ENCODE data around the gene ATP2B2.

ATP2B2 gene

DNA sequence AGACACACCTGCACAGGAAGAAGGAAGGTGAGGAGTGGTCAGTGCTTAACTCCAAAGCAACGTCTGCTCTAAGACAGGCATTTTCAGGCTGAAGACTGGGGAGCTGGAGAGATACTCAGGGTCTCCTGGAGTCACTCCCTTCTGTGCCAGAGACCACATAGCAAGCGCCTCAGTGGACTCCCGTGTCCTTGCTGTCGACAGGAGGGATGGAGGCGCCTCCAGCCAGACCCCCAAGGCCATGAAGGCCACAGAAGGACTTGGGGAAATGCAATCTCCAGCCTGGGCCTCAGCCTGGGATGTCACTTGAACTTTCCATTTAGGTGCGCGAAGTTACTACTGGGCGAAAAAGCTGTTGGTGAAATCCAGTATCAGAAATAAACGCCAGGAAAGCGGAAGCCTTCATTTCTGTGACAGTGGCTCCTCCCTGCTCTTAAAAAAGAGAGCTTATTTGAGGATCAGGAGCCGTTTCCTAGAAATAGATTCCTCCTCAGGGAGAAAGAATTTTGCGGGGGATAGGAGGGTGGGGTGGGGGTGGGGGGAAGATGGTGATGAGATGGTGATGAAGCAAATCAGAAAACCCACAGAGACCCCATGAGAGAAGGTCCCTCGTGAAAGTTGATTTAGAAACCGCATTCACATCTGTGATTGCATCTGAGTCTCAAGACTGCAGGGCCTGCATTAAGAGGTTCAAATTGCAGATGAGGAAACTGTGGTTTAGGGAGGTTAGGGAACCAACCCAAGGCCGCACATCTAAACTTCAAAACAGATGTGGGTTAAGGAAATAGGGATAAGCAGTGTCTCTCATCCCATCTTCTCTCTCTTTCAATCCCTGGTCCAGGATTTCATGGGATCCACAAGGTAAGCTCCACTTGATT, 78.8 kb downstream of the ATP2B2 start:
- no peak for ATAC-seq

DNA sequence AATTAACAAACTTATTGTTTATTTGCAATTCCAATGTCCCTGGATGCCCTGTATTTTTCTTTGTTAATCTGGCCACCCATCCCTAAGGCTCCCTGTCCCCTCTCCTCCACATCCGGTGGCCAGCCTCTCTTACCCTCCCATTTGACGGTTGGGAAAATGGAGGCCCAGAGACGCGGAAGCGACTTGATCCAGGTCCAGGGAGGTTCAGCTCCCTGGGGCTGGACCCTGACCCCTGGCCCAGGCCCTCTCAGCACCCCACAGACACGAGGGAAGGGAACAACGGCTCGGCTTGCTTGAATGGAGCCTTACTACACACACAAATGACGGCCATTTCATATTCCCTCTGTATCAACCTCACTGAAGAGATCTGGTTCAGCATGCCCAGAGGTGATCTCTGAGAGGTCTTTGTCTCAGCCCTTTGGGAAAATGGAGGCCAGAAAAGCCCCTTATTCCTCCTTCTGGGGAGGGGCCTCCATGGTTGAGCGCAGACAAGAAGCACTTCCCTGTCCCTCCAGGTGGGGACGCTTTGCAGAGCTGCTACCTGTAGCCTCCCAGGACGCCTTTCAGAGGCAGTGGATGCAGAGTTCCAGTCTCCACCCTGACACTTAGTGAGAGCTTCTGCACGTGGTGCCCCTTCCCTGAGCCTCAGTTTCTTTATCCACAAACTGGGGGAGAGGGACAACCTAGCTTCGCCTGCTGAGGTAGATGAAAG, 82.1 kb downstream of the ATP2B2 start:
- no peak for ATAC-seq

DNA sequence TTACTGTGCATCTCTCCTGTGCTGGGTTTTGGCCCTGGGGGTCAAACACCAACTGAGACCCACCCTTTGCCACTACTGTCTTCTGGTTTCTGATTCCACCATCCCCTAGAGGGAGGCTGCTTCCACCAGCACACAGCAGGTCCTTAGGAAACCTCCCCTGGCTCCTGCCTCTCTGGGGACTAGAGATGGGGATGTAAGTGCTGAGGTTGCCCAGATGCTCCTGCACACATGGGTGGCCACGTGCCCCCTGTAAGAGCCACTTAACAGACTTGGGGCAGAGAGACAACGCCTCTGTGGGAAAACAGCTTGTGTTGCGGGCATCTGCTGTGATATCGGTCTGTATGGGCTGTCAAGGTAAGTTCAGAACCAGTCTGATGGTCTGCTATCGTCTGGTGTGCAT, 83.4 kb downstream of the ATP2B2 start:
- no peak for ATAC-seq

DNA sequence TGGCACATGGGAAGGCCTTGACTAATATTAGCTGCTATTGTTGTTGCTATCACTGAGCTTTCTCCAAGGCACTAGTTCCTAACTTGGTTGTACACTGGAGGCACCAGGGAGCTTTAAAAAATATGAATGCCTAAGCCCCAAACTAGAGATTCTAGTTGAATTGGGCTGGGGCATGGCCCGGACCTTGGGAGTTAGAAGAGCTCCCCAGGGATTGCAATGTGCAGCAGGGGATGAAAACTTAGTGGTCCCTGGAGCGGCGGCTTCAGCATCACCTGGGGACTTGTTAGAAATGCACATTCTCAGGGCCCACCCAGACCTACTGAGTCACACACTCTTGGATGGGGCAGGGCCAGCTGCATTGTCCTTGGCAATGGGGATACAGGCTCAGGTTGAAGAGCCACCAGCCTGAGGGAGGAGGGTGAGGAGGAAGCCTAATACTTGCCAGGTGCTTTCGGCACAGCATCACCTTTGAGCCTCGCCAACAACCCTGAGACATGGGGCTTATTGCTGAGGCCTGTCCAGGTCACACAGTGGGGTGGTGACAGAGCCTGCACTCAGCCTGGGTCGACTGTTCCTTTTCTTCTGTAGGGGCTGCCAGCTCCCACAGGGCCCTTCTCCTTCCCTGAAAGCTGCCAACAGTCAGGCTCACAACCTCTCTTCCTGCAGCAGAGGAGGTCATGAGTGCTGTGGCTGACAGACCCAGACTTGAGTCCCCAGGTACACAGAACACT, 84.5 kb downstream of the ATP2B2 start:
- no peak for ATAC-seq

DNA sequence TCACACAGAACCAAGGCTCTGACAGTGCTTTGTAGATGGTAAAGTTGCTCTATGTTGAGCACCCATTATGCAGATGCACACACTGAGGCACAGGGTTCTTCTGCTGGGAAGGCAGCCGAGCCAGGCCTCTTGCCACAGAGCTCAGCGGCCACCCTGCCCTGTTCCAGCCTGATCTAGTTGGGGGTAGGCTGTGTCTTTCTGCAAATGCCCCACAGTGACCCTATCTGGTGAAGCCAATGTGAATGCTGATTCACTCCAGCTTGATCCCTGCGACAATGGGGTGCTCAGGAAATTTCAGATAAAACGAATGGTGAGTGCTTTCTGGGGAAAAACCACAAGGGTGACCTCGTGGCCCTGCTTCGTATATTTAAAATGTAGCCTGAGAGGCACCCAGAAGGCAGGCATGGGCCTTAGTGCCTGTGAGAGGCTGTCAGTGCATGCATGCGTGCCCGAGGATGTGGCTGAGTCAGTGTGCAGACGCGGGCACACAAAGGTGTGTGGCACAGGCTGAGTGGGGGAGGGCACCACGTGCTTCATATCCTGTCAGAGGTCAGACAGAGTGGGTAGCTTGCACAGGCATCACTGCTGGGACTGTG, 85.7 kb downstream of the ATP2B2 start:
- ATAC-seq, result peak; percentile 86 to 93

DNA sequence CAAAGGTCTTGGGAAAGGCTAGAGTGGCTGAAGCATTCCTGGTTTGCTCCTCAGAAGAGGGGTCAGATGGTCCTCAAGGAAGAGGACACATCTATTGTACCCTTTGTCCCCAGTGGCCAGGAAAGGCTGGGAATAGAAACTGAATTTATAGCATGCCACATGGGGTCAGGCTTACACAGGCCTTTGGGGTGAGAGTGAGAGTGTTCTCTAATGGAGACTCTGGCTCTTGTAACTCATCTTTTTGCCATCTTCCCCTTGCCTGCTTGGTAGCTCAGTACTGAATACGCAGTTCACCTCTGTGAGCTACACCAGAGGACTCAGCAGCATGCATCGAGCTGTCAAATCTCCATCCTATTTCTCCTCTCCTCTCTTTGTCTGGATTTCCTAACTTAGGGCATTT, 87.5 kb downstream of the ATP2B2 start:
- ATAC-seq, result no peak

DNA sequence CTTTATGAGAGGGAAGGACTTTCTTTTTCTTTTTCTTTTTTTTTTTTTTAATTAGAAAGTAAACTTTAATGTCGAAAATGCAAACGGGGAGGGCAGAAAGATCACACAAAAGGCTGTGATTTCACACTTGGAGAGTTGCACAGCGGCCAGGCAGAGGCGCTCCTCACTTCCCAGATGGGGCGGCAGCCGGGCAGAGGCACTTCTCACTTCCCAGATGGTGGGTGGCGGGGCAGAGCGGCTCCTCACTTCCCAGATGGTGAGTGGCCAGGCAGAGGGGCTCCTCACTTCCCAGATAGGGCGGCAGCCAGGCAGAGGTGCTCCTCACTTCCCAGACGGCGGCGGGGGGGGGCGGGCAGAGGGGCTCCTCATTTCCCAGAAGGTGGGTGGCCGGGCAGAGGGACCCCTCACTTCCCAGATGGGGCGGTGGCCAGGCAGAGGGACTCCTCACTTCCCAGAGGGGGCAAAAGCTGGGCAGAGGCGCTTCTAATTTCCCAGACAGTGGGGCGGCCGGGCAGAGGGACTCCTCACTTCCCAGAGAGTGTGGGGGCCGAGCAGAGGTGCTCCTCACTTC, 88.6 kb downstream of the ATP2B2 start:
- ATAC-seq, result no peak

DNA sequence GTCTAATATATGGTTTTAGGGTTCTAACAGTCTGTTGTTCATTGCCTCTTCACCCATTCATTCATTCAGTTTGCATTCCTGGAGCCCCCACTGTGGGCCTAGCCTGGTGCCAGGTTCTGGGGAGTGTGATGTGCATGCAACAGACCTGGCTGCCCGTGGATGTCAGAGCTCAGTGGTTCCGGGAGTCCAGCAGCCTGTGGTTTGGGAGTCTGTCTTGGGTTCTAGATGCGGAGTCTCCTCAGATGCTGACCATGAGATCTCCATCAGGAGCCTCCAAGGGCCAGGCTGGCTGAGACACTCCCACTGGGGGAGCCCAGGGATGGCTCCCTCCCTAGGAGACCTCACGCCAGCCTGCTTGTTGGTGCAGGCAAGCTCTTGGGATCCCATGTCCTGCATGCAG, 92.3 kb downstream of the ATP2B2 start:
- ATAC-seq, result no peak

DNA sequence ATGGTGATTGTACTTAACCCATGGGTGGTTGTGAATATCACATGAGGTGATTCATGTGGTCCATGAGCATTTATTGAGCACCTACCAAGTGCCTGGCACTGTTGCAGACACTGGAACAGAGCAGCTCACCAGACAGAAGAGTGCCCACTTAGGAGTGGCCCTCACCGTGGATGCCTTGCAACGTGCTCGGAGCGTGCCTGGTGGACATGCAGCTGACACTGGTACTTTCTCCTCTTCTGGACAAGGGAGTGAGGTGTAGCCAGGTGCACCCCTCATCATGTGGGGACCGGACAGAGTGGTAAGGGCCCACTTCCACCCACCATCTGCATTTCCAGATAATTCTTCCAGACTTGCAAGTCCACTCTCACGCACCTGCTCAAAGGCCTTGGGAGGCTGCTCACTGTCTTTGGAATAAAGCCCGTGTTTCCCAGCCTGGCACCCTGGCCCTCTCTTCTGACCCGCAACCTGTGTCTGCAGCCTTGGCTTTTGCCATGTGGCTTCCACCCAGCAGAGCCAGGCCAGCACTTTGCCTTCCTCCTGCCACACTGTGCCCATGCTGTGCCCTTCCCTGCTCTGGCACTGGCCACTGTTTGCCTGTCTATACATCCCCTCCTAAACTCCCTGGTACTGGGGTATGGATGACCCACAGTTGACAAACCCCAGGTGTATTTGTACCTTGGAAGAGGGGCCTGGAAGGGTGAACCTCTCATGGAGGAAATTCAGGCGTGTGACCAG, 93.6 kb downstream of the ATP2B2 start:
- ATAC-seq, result no peak

DNA sequence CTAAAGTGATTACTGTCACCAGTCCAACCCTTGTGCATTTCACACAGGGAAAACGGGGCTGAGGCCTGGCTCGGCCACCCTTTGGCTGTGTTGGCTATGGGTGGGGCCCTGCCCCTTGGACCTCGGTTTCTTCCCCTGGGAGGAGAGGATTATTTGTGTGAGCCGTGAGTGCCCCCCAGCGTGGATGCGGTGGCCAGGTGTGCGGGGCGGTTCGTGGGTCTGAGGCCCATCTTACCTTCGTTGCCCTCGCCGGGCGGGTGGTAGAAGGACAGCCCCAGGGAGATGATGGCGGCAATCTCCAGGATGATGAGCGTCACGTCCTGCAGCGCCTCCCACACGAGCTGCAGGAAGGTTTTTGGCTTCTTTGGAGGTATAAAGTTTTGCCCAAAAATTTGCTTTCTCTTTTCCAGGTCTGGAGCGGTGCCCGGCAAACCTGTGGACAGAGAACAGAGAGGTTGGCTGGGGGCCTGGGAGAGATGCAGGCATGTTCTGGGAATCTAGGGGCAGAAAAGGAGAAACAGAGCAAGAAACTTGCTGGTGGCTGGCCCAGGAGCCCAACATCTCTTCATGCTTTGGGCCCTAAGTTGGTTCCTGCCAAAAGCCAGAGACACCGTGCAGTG, 94.9 kb downstream of the ATP2B2 start:
- no peak for ATAC-seq

DNA sequence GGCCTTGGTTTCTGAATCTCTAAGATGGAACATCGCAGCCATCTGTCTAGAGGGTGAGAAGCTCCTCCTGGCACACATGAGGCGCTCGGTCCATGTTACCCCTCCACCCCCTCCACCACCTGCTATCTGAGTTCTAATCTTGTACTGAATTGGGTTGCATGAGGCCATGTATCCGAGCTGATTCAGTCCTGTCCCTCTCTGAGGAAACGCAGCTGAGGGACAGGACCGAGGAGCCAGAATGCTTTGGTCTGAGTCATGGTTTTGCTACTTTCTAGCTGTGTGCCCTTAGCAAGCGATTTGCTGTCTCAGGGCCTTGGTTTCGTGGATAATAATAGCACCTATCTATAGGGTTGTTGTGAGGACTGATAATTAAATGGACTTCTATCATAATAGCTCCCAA, 96.7 kb downstream of the ATP2B2 start:
- no peak for ATAC-seq

DNA sequence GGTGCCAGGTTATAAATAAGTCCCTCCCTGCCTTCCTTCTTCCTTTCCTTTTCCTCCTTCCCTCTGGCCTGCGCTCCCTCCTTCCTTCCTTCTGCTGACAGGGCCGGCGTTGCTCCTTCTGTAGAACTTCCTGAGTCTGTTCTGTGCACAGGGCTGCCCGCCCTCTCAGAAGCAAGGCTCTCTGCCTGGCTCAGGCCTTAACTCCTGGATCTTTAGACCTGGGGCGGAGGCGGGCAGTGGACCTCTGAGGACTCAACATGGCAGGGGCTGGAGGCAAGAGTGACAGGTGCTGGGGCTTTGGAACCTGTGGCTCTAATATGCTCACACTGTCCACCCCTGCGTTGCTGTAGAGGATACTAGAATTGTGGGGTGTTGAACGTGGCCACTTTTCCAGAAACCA, 98.0 kb downstream of the ATP2B2 start:
- ATAC-seq, result no peak

DNA sequence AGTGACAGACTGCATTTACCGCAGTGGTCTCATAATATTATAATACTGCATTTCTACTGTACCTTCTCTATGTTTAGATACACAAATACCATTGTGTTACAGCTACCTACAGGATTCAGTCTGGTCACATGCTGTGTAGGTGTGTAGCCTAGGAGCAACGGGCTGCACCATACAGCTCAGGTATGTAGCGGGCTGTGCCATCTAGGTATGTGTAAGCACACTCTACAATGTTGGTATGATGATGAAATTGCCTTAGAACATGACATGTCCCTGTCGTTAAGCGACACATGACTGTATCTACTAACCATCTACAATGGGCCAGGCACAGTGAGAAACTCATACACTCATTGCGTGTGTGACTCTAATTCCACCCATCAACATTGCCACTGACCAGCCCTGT, 99.0 kb downstream of the ATP2B2 start:
- ATAC-seq, result no peak

DNA sequence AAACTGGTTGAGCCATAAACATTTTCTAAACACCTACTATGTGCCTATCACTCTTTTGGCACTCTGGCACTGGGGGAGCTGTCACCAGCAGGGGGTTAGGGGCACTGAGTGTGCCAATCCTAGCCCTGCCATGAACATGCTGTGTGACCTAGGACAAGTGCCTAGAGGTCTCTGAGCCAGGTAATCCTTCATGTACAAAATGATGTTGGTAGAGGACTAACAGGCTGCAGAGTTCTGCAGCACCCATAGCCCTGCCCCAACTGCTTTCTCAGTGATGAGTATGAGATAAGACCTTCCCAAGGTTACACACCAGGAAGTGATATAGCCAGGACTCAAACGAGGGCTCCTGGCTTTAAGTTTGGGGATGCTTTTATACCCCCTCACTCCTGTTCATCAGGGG, 99.6 kb downstream of the ATP2B2 start:
- no peak for ATAC-seq

DNA sequence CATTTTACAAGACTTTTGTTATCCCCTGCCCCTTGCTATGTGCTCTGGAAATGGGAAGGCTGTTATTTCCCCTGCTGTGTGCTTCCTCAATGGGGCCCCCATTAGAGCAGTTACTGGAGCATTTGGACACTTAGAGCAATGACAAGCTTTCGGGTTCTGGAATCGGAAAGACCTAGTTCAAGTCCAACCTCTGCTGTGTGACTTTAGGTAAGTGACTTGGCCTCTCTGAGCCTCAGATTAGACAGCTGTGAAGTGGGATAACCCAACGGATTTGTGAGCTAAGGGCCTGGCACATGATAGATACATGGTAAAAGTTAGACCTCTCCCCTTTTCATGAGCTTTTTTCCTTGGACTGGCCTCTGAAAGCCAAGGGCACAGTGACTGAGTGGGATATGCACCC, 100.5 kb downstream of the ATP2B2 start:
- no peak for ATAC-seq

DNA sequence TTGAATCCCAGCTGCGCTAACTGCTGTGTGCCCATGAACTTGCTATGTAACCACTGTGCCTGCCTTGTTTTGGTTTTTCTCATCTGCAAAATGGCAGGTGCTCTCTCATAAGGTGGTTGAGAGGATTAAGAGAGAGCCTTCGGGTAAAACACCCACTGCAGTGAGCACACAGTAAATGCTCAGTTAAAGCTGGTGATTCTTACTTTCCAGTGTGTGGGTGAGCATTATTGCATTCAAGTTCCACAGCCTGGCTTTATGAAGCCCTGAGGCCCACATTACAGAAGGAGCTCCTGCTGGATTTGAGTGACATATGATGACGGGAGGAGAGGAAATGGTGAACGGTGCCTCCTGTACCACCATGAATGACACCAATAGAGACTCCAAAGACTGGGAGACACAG, 101.0 kb downstream of the ATP2B2 start:
- no peak for ATAC-seq

DNA sequence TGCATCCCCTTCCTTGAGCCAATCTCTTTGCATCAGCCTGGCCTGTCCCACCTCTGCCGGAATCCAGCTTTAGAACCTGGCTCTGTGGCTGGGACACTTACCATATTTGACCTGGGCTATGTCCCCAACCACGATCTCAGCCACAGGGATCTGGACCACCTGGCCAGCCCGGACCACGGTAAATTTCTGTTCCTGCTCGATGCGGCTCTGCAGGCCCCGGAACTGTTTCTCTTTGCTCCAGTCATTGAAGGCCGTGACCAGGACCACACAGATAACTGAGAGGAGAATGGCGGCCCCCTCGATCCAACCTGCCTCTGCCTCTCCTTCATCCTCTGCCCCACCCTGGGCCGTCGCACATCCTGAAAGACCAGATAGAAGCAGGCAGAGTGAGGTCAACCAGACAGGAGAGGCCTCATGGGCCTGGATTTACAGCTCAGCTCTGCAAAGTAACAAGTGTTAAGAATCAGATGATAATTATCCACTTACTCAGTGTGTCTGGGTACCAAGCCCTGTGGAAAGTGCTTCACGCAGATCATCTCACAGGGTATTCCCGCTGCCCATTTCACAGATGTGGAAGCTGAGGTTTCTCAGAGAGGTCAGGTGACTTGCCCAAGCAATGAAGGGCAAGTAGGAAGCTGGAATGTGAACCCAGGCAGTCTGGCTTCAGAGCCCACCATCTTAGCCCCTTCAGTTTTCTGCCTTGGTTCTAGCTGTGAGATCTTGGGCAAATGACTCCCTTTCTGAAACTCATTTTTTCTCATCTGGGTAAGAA, 103.2 kb downstream of the ATP2B2 start:
- no peak for ATAC-seq

DNA sequence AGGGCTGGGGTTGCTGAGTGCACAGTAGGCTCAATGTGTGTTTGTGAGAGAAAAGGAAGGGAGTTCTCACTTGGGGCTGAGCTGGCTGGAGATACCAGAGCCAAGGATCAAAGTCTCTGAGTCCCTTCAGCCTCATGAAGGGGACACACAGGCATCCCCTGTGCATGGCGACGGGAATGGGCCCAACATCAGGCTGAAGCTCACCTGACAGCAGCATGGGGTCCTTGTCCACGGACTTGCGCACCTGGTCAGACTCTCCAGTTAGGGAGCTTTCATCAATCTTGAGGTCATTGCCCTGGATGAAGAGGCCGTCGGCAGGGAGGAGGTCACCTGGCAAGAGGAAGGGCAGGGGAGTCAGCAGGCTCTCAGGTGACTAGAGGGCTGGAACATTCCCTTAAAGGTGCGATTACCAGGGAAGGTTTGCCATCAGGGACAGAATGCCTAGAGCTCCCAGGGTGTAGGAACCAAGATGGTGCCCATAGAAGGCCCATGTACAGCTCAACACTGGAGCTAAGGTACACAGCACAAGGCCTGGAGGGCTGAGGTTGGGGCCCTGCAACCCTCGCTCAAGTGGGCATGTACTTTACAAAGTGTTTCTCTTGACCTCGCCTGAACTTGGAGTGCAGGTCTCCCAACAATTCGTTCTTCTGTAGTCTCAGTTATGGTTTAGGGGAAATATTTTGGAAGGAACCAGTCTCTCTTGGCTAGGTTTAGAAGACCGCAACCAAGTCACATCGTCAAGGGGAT, 104.5 kb downstream of the ATP2B2 start:
- no peak for ATAC-seq

DNA sequence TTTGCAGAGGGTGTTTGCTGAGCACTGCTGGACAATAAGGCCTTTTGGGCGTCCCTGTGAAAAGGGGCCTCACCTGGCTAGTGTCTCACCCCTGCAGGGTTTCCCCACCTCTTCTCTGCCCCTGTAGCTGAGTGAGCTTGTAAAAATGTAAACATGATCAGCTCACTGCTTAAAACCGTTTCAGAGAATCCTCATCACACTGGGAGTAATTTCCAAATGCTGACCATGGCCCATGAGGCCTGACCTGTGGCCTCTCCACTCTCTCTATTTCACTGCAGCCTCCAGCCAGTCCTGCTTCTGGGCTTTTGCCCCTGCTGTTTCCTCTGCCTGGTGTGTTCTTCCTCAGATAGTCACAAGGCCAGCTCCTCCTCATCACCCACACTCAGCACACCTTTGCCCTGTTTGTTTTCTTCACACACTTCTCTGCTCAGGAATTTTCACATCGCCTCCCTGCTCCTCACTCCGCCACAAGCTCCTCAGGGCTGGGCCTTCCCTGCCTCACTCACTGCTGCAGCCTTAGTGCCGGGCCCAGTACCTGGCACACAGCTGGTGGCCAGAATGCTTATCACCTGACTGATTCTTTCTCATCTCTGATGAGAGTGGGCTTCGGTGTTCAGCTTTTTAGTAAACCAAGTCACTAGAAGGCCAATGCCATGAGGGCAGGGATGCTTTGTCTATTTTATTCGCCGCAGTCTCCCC, 105.2 kb downstream of the ATP2B2 start:
- ATAC-seq, result no peak
